ENCODE results near the gene RBM48. TPM values are rescaled to one million over a fixed set of nuclear protein-coding genes. Genes with fewer than 3 reads are reported as not detected.

Gene RBM48
- total and polyA plus RNA-seq, 2 of the 8 experiments (the other 6 are each of a cell fraction or from before 2014, with no cell fraction given), result 4.3 to 8.6 TPM

- Histone ChIP-seq H3K79me1 (ENCODE audit: low read depth, low read length) (no peaks in the 10 kb centered on the region), H3K36me3 (ENCODE audit: control insufficient read depth in 2 of 4, insufficient read depth in 4 of 4, low read length in 3 of 4) (no peaks in the 10 kb centered on the region), H3K18ac (ENCODE audit: extremely low read depth, low read length) (no peak overlapping the region), H4K20me1 (replicated peaks in 1 of 2; ENCODE audit: control insufficient read depth in 1 of 2, insufficient read depth in 2 of 2, low read length in 2 of 2) (no peaks in the 10 kb centered on the region), H4K8ac (ENCODE audit: extremely low read depth, insufficient read depth, low read length) (no peak overlapping the region), H3K23me2 (ENCODE audit: low read depth, low read length) (no peaks in the 10 kb centered on the region), H3K4me1 (replicated peaks in 1 of 4; ENCODE audit: control insufficient read depth in 3 of 4, insufficient read depth in 4 of 4, low read length in 3 of 4) (no peaks in the 10 kb centered on the region), H3K4me3 (ENCODE audit: extremely low read depth in 1 of 4, insufficient read depth in 2 of 4, low read depth in 3 of 4, low read length in 4 of 4) (no peak overlapping the region), H3K23ac (ENCODE audit: insufficient read length) (no peak overlapping the region), H2BK120ac (replicated peaks; ENCODE audit: low read depth, low read length) (no peak overlapping the region), H4K5ac (ENCODE audit: insufficient read length, low read depth, low read length) (no peak overlapping the region), H2BK20ac (ENCODE audit: low read length) (no peak overlapping the region), H2BK12ac (ENCODE audit: low read depth, low read length) (no peak overlapping the region), H3K4ac (replicated peaks; ENCODE audit: insufficient read length, low read depth, low read length) (no peak overlapping the region), H3K9ac (replicated peaks in 1 of 4; ENCODE audit: extremely low read depth in 1 of 4, low read depth in 3 of 4, low read length in 3 of 4) (no peak overlapping the region), H3K27ac (ENCODE audit: low read depth, low read length) (no peak overlapping the region), H2BK5ac (ENCODE audit: low read depth, low read length) (no peak overlapping the region), H3K4me2 (ENCODE audit: insufficient read depth in 1 of 2, low read depth in 2 of 2, low read length in 2 of 2) (no peak overlapping the region), H3K56ac (replicated peaks; ENCODE audit: insufficient read length, low read depth, low read length) (no peak overlapping the region), H3K14ac (ENCODE audit: insufficient read length) (no peak overlapping the region), H2BK15ac (ENCODE audit: low read length) (no peak overlapping the region), H2AK5ac (ENCODE audit: low read depth, low read length) (no peak overlapping the region), H2AFZ (ENCODE audit: low read length) (no peak overlapping the region), H3K79me2 (ENCODE audit: control insufficient read depth in 1 of 2, insufficient read depth in 2 of 2, low read length in 2 of 2) (no peaks in the 10 kb centered on the region), H4K91ac (replicated peaks; ENCODE audit: insufficient read length, low read length) (no peak overlapping the region), H3K27me3 (replicated peaks in 1 of 4; ENCODE audit: control insufficient read depth in 3 of 4, extremely low read depth in 1 of 4, insufficient read depth in 3 of 4, low read length in 3 of 4) (no peaks in the 10 kb centered on the region), H3K9me3 (ENCODE audit: insufficient read depth in 2 of 2, low read depth in 1 of 2, low read length in 1 of 2) (peaks cover 0 to 12% of the 10 kb centered on the region in 2 experiments; a peak in 1 of 4 replicates)
- CTCF ChIA-PET (ENCODE audit: partially characterized antibody), result no interaction called here
- DNase-seq (ENCODE audit: low read depth in 1 of 2, low spot score in 2 of 2) (no peak), FAIRE-seq (no peak)
- POLR2A ChIA-PET (ENCODE audit: partially characterized antibody), result interaction anchor here (2.1 kb wide), 1 partner anchor 9 kb away, joined by 11 read pairs; no protein-coding TSS in a partner anchor
- no peak for TF ChIP-seq CTBP2 (IDR thresholded peaks at IDR 0.05; ENCODE audit: borderline replicate concordance, insufficient read depth, insufficient read length, low read length)
- TF ChIP-seq RXRA (IDR thresholded peaks at IDR 0.05; ENCODE audit: insufficient read depth, low read depth, low read length), result no peak
- TF ChIP-seq BACH1 (IDR thresholded peaks at IDR 0.05; ENCODE audit: low read length), result no peak
- no peak for TF ChIP-seq TAF1 (IDR thresholded peaks at IDR 0.05; ENCODE audit: low read depth, low read length)
- TF ChIP-seq PHF8 (conservative IDR thresholded peaks at IDR 0.05; ENCODE audit: low read depth, low read length), result no peak
- TF ChIP-seq SIX5 (IDR thresholded peaks at IDR 0.05; ENCODE audit: low read depth, low read length), result no peak
- TF ChIP-seq SRF (IDR thresholded peaks at IDR 0.05; ENCODE audit: low read depth, low read length), result no peak
- no peak for TF ChIP-seq YY1 (IDR thresholded peaks at IDR 0.05; ENCODE audit: low read depth, low read length)
- TF ChIP-seq CHD1 (IDR thresholded peaks at IDR 0.05; ENCODE audit: low read depth, low read length), result no peak
- no peak for TF ChIP-seq CEBPB (IDR thresholded peaks at IDR 0.05; ENCODE audit: low read depth, low read length)
- TF ChIP-seq TBP (IDR thresholded peaks at IDR 0.05; ENCODE audit: low read depth, low read length), result no peak
- no peak for TF ChIP-seq BCL11A (IDR thresholded peaks at IDR 0.05; ENCODE audit: low read depth in 2 of 2, low read length in 2 of 2)
- 96% methylated on average over 16 of the region's 17 CpGs; no CpG with 5 or more reads in 1 of the 2 experiments for WGBS, 2 experiments (ENCODE audit: extremely low coverage in 1 of 2, insufficient coverage in 1 of 2, insufficient read length in 1 of 2, insufficient replicate concordance in 2 of 2, low coverage in 1 of 2, low lambda C conversion rate in 2 of 2, missing lambda C conversion rate in 1 of 2)
Observed at GRCh38 chr7:92546856-92547497, 18.4 kb downstream of the RBM48 start.

All from H1 (cell line).